GM23338 (cell line): Measurements from ENCODE around the gene SMU1. TPM values are rescaled to one million over a fixed set of nuclear protein-coding genes. Genes with fewer than 3 reads are reported as not detected.

Experiments
- ATAC-seq: fragments of 200-7000 bp; cut with Tn5 transposase; 3 replicates; pipeline ENCODE4 v1.9.1; 2020
- DNase-seq: peaks from one replicate; pipeline ENCODE4 v3.0.0-alpha.2; 2015; ENCODE audit warnings: low spot score
- H2AFZ ChIP-seq: fragments of 200-600 bp; sonication (generic); 2 replicates; pipeline ENCODE4 v1.8.0; 2016; ENCODE audit warnings: antibody characterized with exemption, mild to moderate bottlenecking, moderate library complexity
- H3F3A ChIP-seq: fragments of 200-600 bp; sonication (generic); replicated peaks from 2 replicates; pipeline ENCODE4 v1.8.0; 2017; ENCODE audit warnings: antibody characterized with exemption, mixed run types, low read depth
- H3K27ac ChIP-seq: fragments of 200-600 bp; sonication (generic); 2 replicates; pipeline ENCODE4 v1.6.1; 2016; ENCODE audit warnings: low read depth
- H3K27me3 ChIP-seq: fragments of 200-600 bp; sonication (generic); 2 replicates; pipeline ENCODE4 v1.8.0; 2016; ENCODE audit warnings: mild to moderate bottlenecking, mixed run types, moderate library complexity; ENCODE audit not compliant: insufficient read depth
- H3K36me3 ChIP-seq: fragments of 200-600 bp; sonication (generic); 2 replicates; pipeline ENCODE4 v1.8.0; 2016; ENCODE audit warnings: mild to moderate bottlenecking; ENCODE audit not compliant: insufficient read depth
- H3K4me1 ChIP-seq: fragments of 200-600 bp; sonication (generic); 2 replicates; pipeline ENCODE4 v1.8.0; 2016; ENCODE audit warnings: mild to moderate bottlenecking, moderate library complexity; ENCODE audit not compliant: insufficient read depth
- H3K4me2 ChIP-seq: fragments of 200-600 bp; sonication (generic); 2 replicates; pipeline ENCODE4 v1.7.1; 2017; ENCODE audit warnings: mixed run types
- H3K4me3 ChIP-seq: fragments of 200-600 bp; sonication (generic); 2 replicates; pipeline ENCODE4 v1.6.1; 2016; ENCODE audit warnings: mixed run types
- H3K79me2 ChIP-seq: fragments of 200-600 bp; sonication (generic); replicated peaks from 2 replicates; pipeline ENCODE4 v1.8.0; 2017; ENCODE audit warnings: mild to moderate bottlenecking; ENCODE audit not compliant: insufficient read depth
- H3K9me2 ChIP-seq: fragments of 200-600 bp; sonication (generic); 2 replicates; pipeline ENCODE4 v1.8.0; 2017; ENCODE audit not compliant: insufficient read depth
- H4K20me1 ChIP-seq: fragments of 200-600 bp; sonication (generic); replicated peaks from 2 replicates; pipeline ENCODE4 v1.8.0; 2017; ENCODE audit warnings: mild to moderate bottlenecking; ENCODE audit not compliant: insufficient read depth
- H3K27ac Mint-ChIP-seq: 2 replicates; pipeline ENCODE4 v1.8.0; 2020; ENCODE audit warnings: inconsistent platforms, mild to moderate bottlenecking, moderate library complexity, mixed read lengths
- H3K27me3 Mint-ChIP-seq: 3 replicates; pipeline ENCODE4 v1.8.0; 2022; ENCODE audit warnings: low read depth, mild to moderate bottlenecking, moderate library complexity, mixed read lengths, inconsistent platforms; ENCODE audit not compliant: insufficient read depth, poor library complexity
- H3K36me3 Mint-ChIP-seq: 3 replicates; pipeline ENCODE4 v1.8.0; 2021; ENCODE audit warnings: low read depth, mild to moderate bottlenecking, inconsistent platforms, moderate library complexity, mixed read lengths
- H3K4me1 Mint-ChIP-seq: 3 replicates; pipeline ENCODE4 v1.8.0; 2020; ENCODE audit warnings: mild to moderate bottlenecking, inconsistent platforms, mixed read lengths
- H3K4me3 Mint-ChIP-seq: 3 replicates; pipeline ENCODE4 v1.8.0; 2021; ENCODE audit warnings: moderate library complexity, mild to moderate bottlenecking, inconsistent platforms, mixed read lengths
- H3K9me3 Mint-ChIP-seq: 3 replicates; pipeline ENCODE4 v1.8.0; 2020; ENCODE audit warnings: moderate library complexity, mild to moderate bottlenecking, inconsistent platforms, mixed read lengths
- CREB1 ChIP-seq: fragments of 250-450 bp; sonication (Bioruptor Pico); IDR thresholded peaks from 2 replicates; pipeline ENCODE4 v1.5.0; 2020; ENCODE audit warnings: low read depth, mild to moderate bottlenecking, moderate library complexity
- CTCF ChIP-seq, 2 experiments: fragments of 200-600 bp in 1 of 2; sonication (generic) in 1 of 2; conservative IDR thresholded peaks; 2 replicates each; pipeline versions ENCODE4 v1.5.1 to v1.6.1; 2016 to 2017; ENCODE audit warnings: antibody characterized with exemption in 2 of 2, low read depth in 2 of 2, mild to moderate bottlenecking in 2 of 2, moderate library complexity in 1 of 2
- ETS1 ChIP-seq: IDR thresholded peaks from 2 replicates; pipeline ENCODE4 v1.6.1; 2016; ENCODE audit warnings: antibody characterized with exemption
- EZH2 ChIP-seq: fragments of 200-600 bp; sonication (generic); IDR thresholded peaks from one replicate; pipeline ENCODE4 v1.8.0; 2017; ENCODE audit warnings: antibody characterized with exemption, mild to moderate bottlenecking, low read depth; ENCODE audit not compliant: unreplicated experiment
- EZH2phosphoT487 ChIP-seq: fragments of 200-600 bp; sonication (generic); IDR thresholded peaks from one replicate; pipeline ENCODE4 v1.8.1; 2018; ENCODE audit warnings: antibody characterized with exemption; ENCODE audit not compliant: unreplicated experiment
- JUNB ChIP-seq: IDR thresholded peaks from one replicate; pipeline ENCODE4 v1.6.1; 2016; ENCODE audit warnings: antibody characterized with exemption; ENCODE audit not compliant: unreplicated experiment
- NANOG ChIP-seq: IDR thresholded peaks from 2 replicates; pipeline ENCODE4 v1.6.1; 2016; ENCODE audit warnings: antibody characterized with exemption, borderline replicate concordance
- POLR2AphosphoS5 ChIP-seq: IDR thresholded peaks from 2 replicates; pipeline ENCODE4 v1.6.1; 2016; ENCODE audit warnings: antibody characterized with exemption, low read depth
- REST ChIP-seq: IDR thresholded peaks from one replicate; pipeline ENCODE4 v1.6.1; 2018; ENCODE audit warnings: antibody characterized with exemption; ENCODE audit not compliant: unreplicated experiment
- STAT1 ChIP-seq: IDR thresholded peaks from one replicate; pipeline ENCODE4 v1.6.1; 2016; ENCODE audit warnings: antibody characterized with exemption; ENCODE audit not compliant: unreplicated experiment
- ZNF114 ChIP-seq: fragments of 250-450 bp; sonication (Bioruptor Pico); IDR thresholded peaks from 2 replicates; pipeline ENCODE4 v1.5.0; 2020; ENCODE audit warnings: mild to moderate bottlenecking, moderate library complexity
- ZNF462 ChIP-seq: fragments of 250-450 bp; sonication (Bioruptor Pico); IDR thresholded peaks from 2 replicates; pipeline ENCODE4 v1.5.0; 2020; ENCODE audit warnings: mild to moderate bottlenecking, moderate library complexity
- polyA plus RNA-seq: library from polyadenylated mRNA; unstranded; fragments of >200 nt; fragmentation: Nextera tagmentation; extraction: Ambion mirVana; gene quantifications from 2 replicates; pipeline ENCODE4 v1.2.1, GENCODE V29; 2016
- total RNA-seq: library from RNA; depleted of rRNA; stranded (reverse); fragments of >200 nt; shearing (Covaris generic); gene quantifications from 2 replicates; pipeline ENCODE4 v1.2.3, GENCODE V29; 2014

Gene SMU1
- total and polyA plus RNA-seq, 2 experiments from 2014 or later: 14.3 to 23.8 TPM

- no peak for TF ChIP-seq STAT1
Measured at GRCh38 chr9:33019797-33020196, 56.7 kb downstream of the SMU1 start (continued).

GRCh38 chr9:33017283-33018041 is 59.0 kb downstream of the SMU1 start:
- no peaks in the 10 kb centered on the region for H3K27me3 ChIP-seq
- TF ChIP-seq STAT1 (no peak), JUNB (no peak), REST (no peak), ZNF114 (CRISPR knock-in tag) (no peak), NANOG (no peak), ZNF462 (CRISPR knock-in tag) (no peak), CTCF (conservative IDR thresholded peaks at IDR 0.05; ENCODE audit: low read depth in 2 of 2) (no peak), EZH2phosphoT487 (no peak), ETS1 (no peak), CREB1 (no peak), POLR2AphosphoS5 (no peak), EZH2 (no peak)

More at GRCh38 chr9:33017283-33018041, 59.0 kb downstream of the SMU1 start:
- no peak for ATAC-seq
- no peak overlapping the region for H3K27ac ChIP-seq
- no peak for DNase-seq
- Mint-ChIP-seq H3K9me3 (no peaks in the 10 kb centered on the region), H3K27me3 (peaks cover 4% of the 10 kb centered on the region), H3K36me3 (peaks cover 19% of the 10 kb centered on the region), H3K4me1 (peaks cover 40% of the 10 kb centered on the region), H3K4me3 (no peak overlapping the region), H3K27ac (no peak overlapping the region; the same call in 1 of the 2 replicates)
- H3K36me3 ChIP-seq: peaks cover 5% of the 10 kb centered on the region; the same call in 1 of the 2 replicates
- H3K4me3 ChIP-seq: no peak overlapping the region
- peaks cover 49% of the 10 kb centered on the region for H3K4me1 ChIP-seq
- peaks cover 47% of the 10 kb centered on the region for H3K79me2 ChIP-seq
- H2AFZ ChIP-seq: no peak overlapping the region
- H3K9me2 ChIP-seq: no peaks in the 10 kb centered on the region
- no peak overlapping the region for H3K4me2 ChIP-seq
- peaks cover 5% of the 10 kb centered on the region; the same call in 1 of the 2 replicates for H3F3A ChIP-seq
- H4K20me1 ChIP-seq: peaks cover 6% of the 10 kb centered on the region; the same call in 1 of the 2 replicates
